HG03558 (cell line): ENCODE results near the gene SPIC.
"Not testable (repeated sequence)": the region's sequence is repeated elsewhere in the genome, so short reads cannot be mapped to it uniquely, and the experiment has no call there.

Source experiments
- ATAC-seq: cut with Tn5 transposase; IDR thresholded peaks from one replicate; pipeline ENCODE4 v1.9.1; 2021; ENCODE audit warnings: moderate number of reproducible peaks; ENCODE audit not compliant: unreplicated experiment; ENCODE audit errors: extremely low read depth

The SPIC gene

GRCh38 chr12:101474711-101475386, at the start of gene SPIC:
TSS of gene SPIC (plus strand) at chr12:101475336. CDS start at chr12:101476905, 1,569 bp downstream.
- no peak for ATAC-seq

- no peak for ATAC-seq
Measured at GRCh38 chr12:101430456-101430855, 44.7 kb upstream of the SPIC start.

GRCh38 chr12:101436136-101436535, 39.0 kb upstream of the SPIC start:
- ATAC-seq, result no peak

GRCh38 chr12:101439236-101439635, 35.9 kb upstream of the SPIC start:
- no peak for ATAC-seq

- ATAC-seq, result no peak
Measured at GRCh38 chr12:101441461-101442224, 33.5 kb upstream of the SPIC start.

GRCh38 chr12:101455685-101456084, 19.5 kb upstream of the SPIC start:
- no peak for ATAC-seq

GRCh38 chr12:101459642-101460346, 15.3 kb upstream of the SPIC start:
- ATAC-seq, result no peak

GRCh38 chr12:101468948-101469347, 6.2 kb upstream of the SPIC start:
- no peak for ATAC-seq

GRCh38 chr12:101470939-101471338, 4.2 kb upstream of the SPIC start:
- ATAC-seq, result no peak

GRCh38 chr12:101471878-101472277, 3.3 kb upstream of the SPIC start:
- ATAC-seq, result not testable (repeated sequence)

GRCh38 chr12:101474248-101474647, 888 bp upstream of the SPIC start:
- no peak for ATAC-seq

GRCh38 chr12:101475751-101476305, 692 bp downstream of the SPIC start:
- no peak for ATAC-seq

- no peak for ATAC-seq
Measured at GRCh38 chr12:101480849-101481248, 5.7 kb downstream of the SPIC start.

- ATAC-seq, result no peak
Measured at GRCh38 chr12:101485021-101485420, 9.9 kb downstream of the SPIC start.

GRCh38 chr12:101488469-101488868, 13.3 kb downstream of the SPIC start:
- ATAC-seq, result no peak

- ATAC-seq, result no peak
Measured at GRCh38 chr12:101490286-101490920, 15.3 kb downstream of the SPIC start.

- no peak for ATAC-seq
Measured at GRCh38 chr12:101491329-101491728, 16.2 kb downstream of the SPIC start.

GRCh38 chr12:101493556-101493955, 18.4 kb downstream of the SPIC start:
- no peak for ATAC-seq

- no peak for ATAC-seq
Measured at GRCh38 chr12:101498252-101498651, 23.1 kb downstream of the SPIC start.

- ATAC-seq, result no peak
Measured at GRCh38 chr12:101501410-101501995, 26.4 kb downstream of the SPIC start.
